ENCODE measurements around the gene GLIS1.

Gene GLIS1

GRCh38 chr1:53578358-53578757, 160.6 kb downstream of the GLIS1 start:
- Histone ChIP-seq H3K9me2 (replicated peaks; ENCODE audit: insufficient read depth, low read length) (no peaks in the 10 kb centered on the region), H3K9me3 (ENCODE audit: insufficient read depth, low read length) (no peaks in the 10 kb centered on the region), H3F3A (ENCODE audit: insufficient read depth) (no peaks in the 10 kb centered on the region), H3K27me3 (ENCODE audit: low read length) (no peaks in the 10 kb centered on the region), H3K27ac (ENCODE audit: low read depth, low read length) (no peak overlapping the region), H3K4me2 (ENCODE audit: low read depth, low read length, poor library complexity, severe bottlenecking) (no peak overlapping the region), H3K79me2 (ENCODE audit: insufficient read depth, low read length) (no peaks in the 10 kb centered on the region), H4K20me1 (ENCODE audit: low read depth, low read length) (no peaks in the 10 kb centered on the region), H3K36me3 (ENCODE audit: low read length) (no peaks in the 10 kb centered on the region), H3K9ac (ENCODE audit: low read length) (no peak overlapping the region), H2AFZ (ENCODE audit: low read depth, low read length, severe bottlenecking) (no peak overlapping the region), H3K4me3 (ENCODE audit: insufficient read depth, low read length, poor library complexity, severe bottlenecking) (no peak overlapping the region)
- TF ChIP-seq EZH2phosphoT487 (conservative IDR thresholded peaks at IDR 0.05; ENCODE audit: low read length) (no peak), CTCF (IDR thresholded peaks at IDR 0.05; ENCODE audit: insufficient read depth, low read length, poor library complexity, severe bottlenecking) (no peak)

GRCh38 chr1:53577761-53578100, 161.2 kb downstream of the GLIS1 start:
- no peak overlapping the region for H3K27ac ChIP-seq (ENCODE audit: low read depth, low read length)
- H3K9me3 ChIP-seq (ENCODE audit: insufficient read depth, low read length): no peaks in the 10 kb centered on the region
- no peaks in the 10 kb centered on the region for H4K20me1 ChIP-seq (ENCODE audit: low read depth, low read length)
- no peaks in the 10 kb centered on the region for H3K36me3 ChIP-seq (ENCODE audit: low read length)
- no peak overlapping the region for H3K4me2 ChIP-seq (ENCODE audit: low read depth, low read length, poor library complexity, severe bottlenecking)
- H3K27me3 ChIP-seq (ENCODE audit: low read length): no peaks in the 10 kb centered on the region
- H3K9me2 ChIP-seq (replicated peaks; ENCODE audit: insufficient read depth, low read length): no peaks in the 10 kb centered on the region
- H3F3A ChIP-seq (ENCODE audit: insufficient read depth): no peaks in the 10 kb centered on the region
- TF ChIP-seq CTCF (IDR thresholded peaks at IDR 0.05; ENCODE audit: insufficient read depth, low read length, poor library complexity, severe bottlenecking): no peak
- no peak for TF ChIP-seq EZH2phosphoT487 (conservative IDR thresholded peaks at IDR 0.05; ENCODE audit: low read length)
- H3K9ac ChIP-seq (ENCODE audit: low read length): no peak overlapping the region
- no peaks in the 10 kb centered on the region for H3K79me2 ChIP-seq (ENCODE audit: insufficient read depth, low read length)
- no peak overlapping the region for H3K4me3 ChIP-seq (ENCODE audit: insufficient read depth, low read length, poor library complexity, severe bottlenecking)
- no peak overlapping the region for H2AFZ ChIP-seq (ENCODE audit: low read depth, low read length, severe bottlenecking)

- no peaks in the 10 kb centered on the region for H3K79me2 ChIP-seq (ENCODE audit: insufficient read depth, low read length)
- no peaks in the 10 kb centered on the region for H3F3A ChIP-seq (ENCODE audit: insufficient read depth)
- no peaks in the 10 kb centered on the region for H3K27me3 ChIP-seq (ENCODE audit: low read length)
- no peaks in the 10 kb centered on the region for H3K36me3 ChIP-seq (ENCODE audit: low read length)
- H3K27ac ChIP-seq (ENCODE audit: low read depth, low read length): no peak overlapping the region
- no peak overlapping the region for H3K9ac ChIP-seq (ENCODE audit: low read length)
- no peaks in the 10 kb centered on the region for H4K20me1 ChIP-seq (ENCODE audit: low read depth, low read length)
- H3K4me3 ChIP-seq (ENCODE audit: insufficient read depth, low read length, poor library complexity, severe bottlenecking): no peak overlapping the region
- H3K4me2 ChIP-seq (ENCODE audit: low read depth, low read length, poor library complexity, severe bottlenecking): no peak overlapping the region
- no peak overlapping the region for H2AFZ ChIP-seq (ENCODE audit: low read depth, low read length, severe bottlenecking)
- H3K9me2 ChIP-seq (replicated peaks; ENCODE audit: insufficient read depth, low read length): no peaks in the 10 kb centered on the region
- TF ChIP-seq EZH2phosphoT487 (conservative IDR thresholded peaks at IDR 0.05; ENCODE audit: low read length) (no peak), CTCF (IDR thresholded peaks at IDR 0.05; ENCODE audit: insufficient read depth, low read length, poor library complexity, severe bottlenecking) (no peak)
- H3K9me3 ChIP-seq (ENCODE audit: insufficient read depth, low read length): no peaks in the 10 kb centered on the region
These were observed 161.9 kb downstream of the GLIS1 start for GRCh38 chr1:53576866-53577760.
